Epithelial cell of proximal tubule (primary cell): Measurements from ENCODE around the gene XPNPEP3. TPM values are rescaled to one million over a fixed set of nuclear protein-coding genes. Genes with fewer than 3 reads are reported as not detected.
"Not testable (repeated sequence)": the region's sequence is repeated elsewhere in the genome, so short reads cannot be mapped to it uniquely, and the experiment has no call there.

Experiments
- DNase-seq: peaks from one replicate; pipeline ENCODE4 v3.0.0-alpha.2; 2011; ENCODE audit warnings: low read depth
- H3K4me3 ChIP-seq: 2 replicates; pipeline ENCODE4 v1.5.1; 2011; ENCODE audit warnings: low read depth, mild to moderate bottlenecking, low read length
- CTCF ChIP-seq: conservative IDR thresholded peaks from 2 replicates; pipeline ENCODE4 v1.5.1; 2012; ENCODE audit warnings: low read depth, mild to moderate bottlenecking, low read length
- total RNA-seq: library from RNA; depleted of rRNA; stranded (reverse); fragments of >200 nt; gene quantifications from 2 replicates; pipeline ENCODE4 v1.2.3, GENCODE V29; 2015

Gene XPNPEP3
- total RNA-seq, 1 donor from 2014 or later = 9.1 TPM

- no peak for TF ChIP-seq CTCF
- no peak overlapping the region for H3K4me3 ChIP-seq
- DNase-seq = no peak
These were observed 12.0 kb upstream of the XPNPEP3 start for GRCh38 chr22:40844951-40845350.

- DNase-seq = not testable (repeated sequence)
These were observed 11.1 kb upstream of the XPNPEP3 start for GRCh38 chr22:40845816-40846215.

GRCh38 chr22:40853333-40853732 is 3.6 kb upstream of the XPNPEP3 start:
- no peak for TF ChIP-seq CTCF
- DNase-seq = no peak
- H3K4me3 ChIP-seq = peak overlapping the region; percentile 95

More at GRCh38 chr22:40845816-40846215, 11.1 kb upstream of the XPNPEP3 start:
- H3K4me3 ChIP-seq = not testable (repeated sequence)

- DNase-seq = no peak
- peak overlapping the region; percentile 95 for H3K4me3 ChIP-seq
- TF ChIP-seq CTCF = no peak
These were observed 3.0 kb upstream of the XPNPEP3 start for GRCh38 chr22:40853961-40854360.

GRCh38 chr22:40855071-40855978 is 1.6 kb upstream of the XPNPEP3 start:
- TF ChIP-seq CTCF = no peak
- DNase-seq = no peak
- H3K4me3 ChIP-seq = peak overlapping the region; percentile 95

- TF ChIP-seq CTCF = no peak
- DNase-seq = no peak
- H3K4me3 ChIP-seq = peak overlapping the region; percentile 95
These were observed 902 bp upstream of the XPNPEP3 start for GRCh38 chr22:40855979-40856512.

- peak overlapping the region; percentile 95 for H3K4me3 ChIP-seq
- DNase-seq = no peak
- TF ChIP-seq CTCF = no peak
These were observed 434 bp downstream of the XPNPEP3 start for GRCh38 chr22:40857309-40857855.
